Activated CD4-positive, CD25-positive, alpha-beta regulatory T cell (primary cell): ENCODE data around the gene KCNG4.

Experiments used
- DNase-seq, 4 experiments: peaks; one replicate each; lab custom pipeline; 2025; lab: John Stamatoyannopoulos, UW

KCNG4 gene

GRCh38 chr16:84262939-84263338, 23.1 kb upstream of the KCNG4 start:
- no peak for DNase-seq

DNA sequence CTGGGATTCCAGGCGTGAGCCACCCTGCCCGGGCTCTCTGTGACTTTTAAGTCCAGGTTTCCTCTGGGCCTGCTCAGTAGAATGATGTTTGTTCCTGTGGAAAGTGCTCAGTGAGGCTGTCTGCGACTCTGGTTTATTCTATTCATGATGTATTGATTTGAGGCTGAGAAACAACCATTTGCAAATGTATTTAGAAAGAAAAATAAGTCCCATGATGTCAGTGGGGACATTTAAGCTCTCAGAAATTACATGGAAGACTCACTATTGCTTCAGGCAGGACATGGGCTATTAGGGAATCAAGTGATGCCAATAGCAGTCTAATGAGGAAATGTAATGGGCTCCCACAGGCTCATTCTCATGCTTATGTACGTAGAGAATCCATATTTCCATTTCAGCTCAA, 22.2 kb upstream of the KCNG4 start:
- DNase-seq = no peak

DNA sequence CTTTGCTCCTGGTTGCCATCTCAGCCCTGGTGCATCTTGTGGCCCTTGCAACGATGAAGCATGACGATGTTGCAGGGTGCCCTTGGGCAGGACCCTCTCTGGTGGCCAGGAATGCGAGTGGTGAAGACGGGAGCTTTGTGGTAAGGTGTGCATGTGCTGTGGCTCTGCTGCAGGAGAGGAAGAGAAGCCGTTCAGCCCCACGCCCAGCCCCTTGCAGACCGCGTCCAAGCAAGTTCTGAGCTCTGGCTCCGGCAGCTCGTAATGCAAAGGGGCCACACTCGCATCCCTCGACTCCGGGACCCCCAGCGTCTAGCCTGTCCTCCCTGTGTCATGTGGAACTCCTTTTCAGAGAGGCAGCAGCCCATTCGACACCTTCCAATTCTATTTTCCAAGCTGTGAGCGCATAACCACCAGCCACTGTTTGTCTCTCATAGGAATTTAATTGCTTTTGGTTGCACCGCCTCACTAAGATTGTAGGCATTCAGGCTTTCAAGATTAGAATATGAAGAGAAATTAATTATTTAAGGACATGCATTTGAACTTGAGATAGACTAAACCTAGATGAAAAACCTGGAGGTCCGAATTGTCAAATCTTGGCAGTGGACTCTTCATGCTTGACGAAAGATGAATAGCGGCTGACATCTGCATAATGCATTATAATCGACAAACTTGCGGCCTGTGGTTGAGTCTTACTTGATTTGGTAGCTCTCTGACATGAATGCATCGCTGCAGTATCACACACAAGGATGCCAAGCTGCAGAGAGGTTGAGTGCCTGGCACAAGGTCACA, 21.1 kb upstream of the KCNG4 start:
- DNase-seq = no peak

DNA sequence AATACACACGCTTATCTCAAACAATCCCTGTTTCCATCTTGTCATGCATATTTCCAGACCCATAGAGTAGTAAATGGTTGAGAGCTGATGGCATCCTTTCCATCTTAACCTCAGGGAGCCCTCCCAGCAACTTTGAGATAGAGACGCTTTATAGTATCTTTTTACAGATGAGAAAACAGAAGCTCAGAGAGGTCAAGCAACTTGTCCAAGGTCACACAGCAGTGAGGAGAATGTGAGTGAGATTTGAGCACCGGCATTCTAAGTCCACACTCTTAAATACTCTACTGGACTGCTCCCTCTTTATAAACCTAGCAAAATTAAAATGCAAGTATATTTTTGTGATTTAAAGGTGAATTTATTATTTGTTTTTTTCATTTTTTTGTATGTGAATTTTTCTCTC, 19.9 kb upstream of the KCNG4 start:
- no peak for DNase-seq

- DNase-seq = no peak
Measured at GRCh38 chr16:84258266-84258665, 18.5 kb upstream of the KCNG4 start.

DNA sequence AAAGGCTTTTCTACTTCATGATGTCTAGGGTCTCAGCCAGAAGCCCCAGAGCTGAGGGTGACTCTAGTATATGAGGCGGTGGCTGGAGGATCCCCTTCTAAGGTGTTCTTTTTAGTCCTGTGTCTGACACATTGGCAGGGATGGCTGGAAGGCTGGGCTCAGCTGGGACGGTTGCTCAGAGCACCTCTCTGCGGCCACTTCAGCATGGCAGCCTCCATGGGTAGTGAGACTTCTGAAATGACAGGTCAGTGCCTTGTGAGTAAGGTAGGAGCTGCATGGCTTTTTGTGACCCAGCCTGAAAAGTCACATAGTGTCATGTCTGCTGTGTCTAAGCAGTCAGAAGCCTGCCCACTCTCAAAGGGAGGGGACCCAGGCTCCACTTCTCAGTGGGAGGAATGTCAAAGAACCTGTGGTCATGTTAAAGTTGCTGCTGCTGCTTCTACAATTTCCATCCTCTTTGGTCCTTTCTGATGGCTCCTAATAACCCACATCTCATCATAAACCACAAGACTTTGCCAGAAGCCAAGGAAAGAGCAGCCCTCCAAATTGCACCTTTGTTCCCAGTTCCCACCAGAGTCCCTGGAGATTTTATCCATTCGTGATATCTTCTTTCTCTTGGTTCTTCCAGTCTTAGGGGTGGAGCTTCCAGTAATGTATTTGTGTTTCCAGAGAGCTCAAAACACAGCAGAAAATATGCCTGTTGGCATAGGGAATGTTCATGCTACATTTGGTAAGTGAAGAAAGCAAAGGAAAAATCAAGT, 15.4 kb upstream of the KCNG4 start:
- DNase-seq = no peak

GRCh38 chr16:84254062-84254461, 14.2 kb upstream of the KCNG4 start:
- no peak for DNase-seq

GRCh38 chr16:84253173-84253572, 13.4 kb upstream of the KCNG4 start:
- no peak for DNase-seq

DNA sequence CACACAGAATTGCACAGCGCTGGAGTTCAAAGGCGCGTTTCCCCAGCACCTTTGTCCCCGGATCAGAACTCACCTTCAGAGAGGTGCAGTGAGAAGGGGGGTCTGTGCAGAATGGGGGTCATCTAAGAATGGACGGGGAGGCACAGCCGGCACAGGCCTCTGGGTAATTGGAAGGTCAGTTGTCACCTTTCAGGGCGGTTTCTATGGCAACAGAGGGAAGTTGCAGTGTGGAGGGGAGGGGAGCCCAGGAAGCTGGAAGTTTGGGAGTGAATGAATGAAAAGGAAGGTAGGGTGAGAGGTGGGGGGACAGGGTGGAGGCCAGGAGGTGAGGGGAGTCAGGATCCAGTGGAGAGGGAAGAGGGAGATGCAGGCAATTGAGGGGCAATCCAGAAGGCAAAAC, 12.4 kb upstream of the KCNG4 start:
- no peak for DNase-seq

DNA sequence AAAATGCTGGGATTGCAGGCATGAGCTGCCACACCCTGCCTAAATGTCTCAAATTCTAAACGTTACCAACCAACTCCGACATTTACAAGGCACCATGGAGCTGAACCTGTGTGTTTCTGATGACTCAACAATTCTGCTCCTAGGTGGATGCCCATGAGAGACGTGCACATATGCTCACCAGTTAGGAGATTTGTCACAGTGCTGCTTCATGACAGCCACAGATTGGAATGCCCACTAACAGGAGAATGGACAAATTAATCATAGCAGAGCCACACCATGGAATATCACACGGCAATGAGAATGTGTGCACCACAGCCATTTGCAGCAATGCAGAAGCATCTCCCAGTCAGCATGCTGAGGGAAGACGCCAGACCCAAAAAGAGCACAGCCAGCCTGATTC, 8.0 kb upstream of the KCNG4 start:
- DNase-seq = no peak

- no peak for DNase-seq
Measured at GRCh38 chr16:84247331-84247730, 7.5 kb upstream of the KCNG4 start.

GRCh38 chr16:84246679-84247077, 6.9 kb upstream of the KCNG4 start:
- DNase-seq = no peak

- DNase-seq = no peak
Measured at GRCh38 chr16:84245956-84246678, 6.3 kb upstream of the KCNG4 start.

DNA sequence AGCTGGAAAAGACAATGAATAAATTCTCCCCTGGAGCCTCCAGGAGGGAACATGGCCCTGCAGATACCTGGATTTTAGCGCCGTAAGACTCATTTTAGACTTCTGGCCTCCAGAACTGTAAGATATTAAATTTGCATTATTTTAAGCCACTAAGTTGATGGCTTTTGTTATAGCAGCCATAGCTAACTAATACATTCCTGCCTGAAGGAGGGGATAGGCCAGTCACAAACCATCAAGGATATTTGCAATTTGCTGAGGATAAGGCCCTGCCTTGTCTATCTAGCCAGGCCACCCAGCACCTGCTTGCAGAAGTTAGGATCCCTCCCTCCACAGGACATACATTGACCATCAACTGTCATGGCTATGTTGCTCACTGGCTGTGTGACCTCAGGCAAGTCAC, 4.9 kb upstream of the KCNG4 start:
- no peak for DNase-seq

DNA sequence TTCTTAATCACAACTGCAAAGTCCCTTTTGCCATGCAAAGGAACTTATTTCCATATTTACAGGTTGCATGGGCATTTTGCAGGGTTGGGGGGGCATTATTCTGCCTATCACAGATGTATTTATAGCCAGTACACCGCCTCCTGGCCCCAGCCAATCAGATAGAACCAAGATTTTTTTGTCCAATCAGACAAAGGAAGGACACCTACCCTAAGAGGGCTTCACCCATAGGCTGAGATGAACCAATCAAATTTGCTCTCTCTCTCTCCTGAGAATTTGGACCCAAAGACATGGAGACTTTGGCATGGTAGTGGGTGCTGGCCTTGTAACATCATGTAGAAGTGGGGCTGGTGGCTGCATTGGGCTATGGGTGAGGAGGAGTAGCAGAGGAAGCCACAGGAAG, 3.9 kb upstream of the KCNG4 start:
- no peak for DNase-seq

- DNase-seq = no peak
Measured at GRCh38 chr16:84242839-84243238, 3.0 kb upstream of the KCNG4 start.

DNA sequence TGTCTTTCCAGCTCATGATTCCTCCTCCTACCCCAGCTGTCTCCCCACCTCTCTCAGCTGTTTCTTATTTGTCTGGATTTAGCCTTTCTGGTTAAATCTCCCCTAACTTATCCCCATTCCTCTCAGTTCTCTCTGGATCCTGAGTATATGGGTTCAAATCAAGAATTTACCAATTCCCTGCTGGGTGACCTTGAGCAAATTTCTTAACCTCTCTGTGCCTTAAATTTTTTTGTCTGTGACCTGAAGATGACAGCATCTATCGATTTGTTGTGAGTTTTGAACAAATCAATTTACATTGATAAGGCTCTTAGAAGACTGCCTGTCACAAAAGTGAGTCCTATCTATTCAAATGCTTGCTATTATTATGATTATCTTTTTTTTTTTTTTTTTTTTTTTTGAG, 2.0 kb upstream of the KCNG4 start:
- DNase-seq = no peak

DNA sequence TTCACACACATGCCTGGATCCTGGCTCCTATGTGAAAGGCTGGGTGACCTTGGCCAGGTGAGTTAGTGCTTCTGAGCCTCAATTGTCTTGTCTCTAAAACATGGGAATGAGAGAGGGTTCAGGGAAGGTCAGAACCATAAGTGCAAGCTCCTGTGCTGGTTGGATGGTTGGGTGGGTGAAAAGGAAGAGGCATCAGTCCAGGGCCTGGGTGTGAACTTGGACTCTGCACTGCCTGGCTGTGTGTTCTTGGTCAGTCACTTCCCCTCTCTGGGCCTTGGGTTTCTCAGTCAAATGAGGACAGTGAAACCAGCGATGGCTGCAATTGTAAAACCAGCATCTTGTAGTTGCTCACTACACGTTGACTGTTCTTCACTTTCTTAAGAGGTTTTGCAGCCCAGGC, 643 bp upstream of the KCNG4 start:
- no peak for DNase-seq

DNA sequence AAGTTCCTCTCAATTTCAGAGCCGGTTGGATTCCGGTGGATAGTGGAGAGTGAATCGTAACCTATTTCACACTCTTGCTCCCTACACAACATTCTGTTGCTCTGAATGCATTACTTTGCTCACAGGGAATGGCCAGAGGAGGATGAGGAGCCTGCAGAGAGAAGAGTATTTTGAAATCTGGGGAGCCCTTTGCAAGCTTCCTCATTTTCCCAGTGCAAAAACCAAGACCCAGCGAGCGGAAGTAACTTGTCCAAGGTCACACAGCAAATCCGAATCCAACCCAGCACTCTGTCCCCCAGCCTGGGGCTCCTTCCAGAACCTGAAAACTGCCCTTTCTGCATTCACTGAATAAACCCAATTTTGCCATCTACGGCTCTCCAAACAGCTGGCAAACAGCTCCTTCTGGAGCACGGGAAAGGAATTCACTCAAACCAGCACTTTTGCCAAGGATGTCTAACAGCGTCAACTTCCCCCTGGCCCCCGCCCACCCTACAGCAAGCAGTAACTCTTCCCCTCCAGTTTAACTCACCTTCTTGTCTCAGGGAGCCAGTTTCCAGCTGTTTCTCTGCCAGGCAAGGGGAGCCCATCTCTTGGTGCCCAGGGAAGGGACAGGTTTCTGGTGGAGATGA, 557 bp downstream of the KCNG4 start:
- no peak for DNase-seq

GRCh38 chr16:84237994-84238750, 1.6 kb downstream of the KCNG4 start:
- no peak for DNase-seq

GRCh38 chr16:84236671-84237070, 3.1 kb downstream of the KCNG4 start:
- no peak for DNase-seq
